A673 (cell line): ENCODE data around the gene MYO3A. TPM values are rescaled to one million over a fixed set of nuclear protein-coding genes. Genes with fewer than 3 reads are reported as not detected.
A peak's percentile ranks its signal among the peaks of the same experiment; 100 is the strongest.

ENCODE experiments used
- BruUV-seq: library from RNA; stranded (reverse); fragments of 400-500 nt; replicated peaks from 2 replicates; lab custom pipeline; 2021; lab: Mats Ljungman, UMichigan
- CTCF ChIA-PET: fragments of 300-600 bp; sonication (Branson Sonifier 250); formaldehyde crosslinking; loops from one replicate; lab custom pipeline; 2022; ENCODE audit warnings: antibody characterized with exemption; lab: Charles Lee
- POLR2A ChIA-PET: fragments of 300-600 bp; sonication (Branson Sonifier 250); formaldehyde crosslinking; loops from one replicate; lab custom pipeline; 2022; ENCODE audit warnings: antibody characterized with exemption; ENCODE audit not compliant: low non-redundant PET; lab: Charles Lee
- DNase-seq: peaks from one replicate; pipeline ENCODE4 v3.0.0-alpha.2; 2015; ENCODE audit warnings: low spot score
- H3K27ac ChIP-seq: fragments of 200-600 bp; sonication (generic); 2 replicates; pipeline ENCODE4 v1.5.1; 2016; ENCODE audit warnings: mixed run types, low read depth, mild to moderate bottlenecking, mixed read lengths, antibody characterized with exemption, low read length; ENCODE audit not compliant: poor library complexity, severe bottlenecking
- H3K27me3 ChIP-seq: fragments of 200-600 bp; sonication (generic); replicated peaks from 2 replicates; pipeline ENCODE4 v1.6.1; 2017; ENCODE audit warnings: mixed run types, low read depth, mild to moderate bottlenecking, mixed read lengths, antibody characterized with exemption, low read length; ENCODE audit not compliant: insufficient read depth, poor library complexity
- H3K36me3 ChIP-seq: fragments of 200-600 bp; sonication (generic); 2 replicates; pipeline ENCODE4 v1.6.1; 2016; ENCODE audit warnings: mixed run types, mild to moderate bottlenecking, mixed read lengths, antibody characterized with exemption, low read length; ENCODE audit not compliant: insufficient read depth, poor library complexity, severe bottlenecking
- H3K4me1 ChIP-seq: fragments of 200-600 bp; sonication (generic); 2 replicates; pipeline ENCODE4 v1.6.1; 2017; ENCODE audit warnings: mixed run types, mild to moderate bottlenecking, mixed read lengths, antibody characterized with exemption, low read length; ENCODE audit not compliant: insufficient read depth, poor library complexity, severe bottlenecking
- H3K4me3 ChIP-seq: fragments of 200-600 bp; sonication (generic); 2 replicates; pipeline ENCODE4 v1.5.1; 2016; ENCODE audit warnings: low read depth, mixed run types, mild to moderate bottlenecking, mixed read lengths, low read length; ENCODE audit not compliant: poor library complexity, severe bottlenecking
- H3K9me3 ChIP-seq: fragments of 200-600 bp; sonication (generic); 2 replicates; pipeline ENCODE4 v1.6.1; 2016; ENCODE audit warnings: mixed run types, low read depth, mild to moderate bottlenecking, mixed read lengths, antibody characterized with exemption, low read length; ENCODE audit not compliant: poor library complexity, severe bottlenecking
- EZH2 ChIP-seq: fragments of 200-600 bp; sonication (generic); IDR thresholded peaks from 2 replicates; pipeline ENCODE4 v1.6.1; 2017; ENCODE audit warnings: borderline replicate concordance, low read depth, mild to moderate bottlenecking, mixed read lengths, antibody characterized with exemption, low read length; ENCODE audit not compliant: poor library complexity, severe bottlenecking
- intact Hi-C: fragments of 100-400 bp; cut with micrococcal nuclease; formaldehyde crosslinking; loops from one replicate; pipeline ENCODE4 v1.10.0; 2022; ENCODE audit not compliant: unreplicated experiment
- total RNA-seq: library from RNA; stranded (reverse); gene quantifications from 2 replicates; pipeline ENCODE4 v1.2.3, GENCODE V29; 2021
- TF ChIP-seq, protein P1 (sequence below): fragments of 300-800, 200-600 bp; sonication (generic); conservative IDR thresholded peaks from 2 replicates; pipeline ENCODE4 v1.5.1; 2017; ENCODE audit warnings: low read depth, mild to moderate bottlenecking, antibody characterized with exemption, low read length, moderate library complexity, mixed read lengths

MYO3A gene
- total RNA-seq, 1 experiment from 2014 or later = 0.88 TPM

DNA sequence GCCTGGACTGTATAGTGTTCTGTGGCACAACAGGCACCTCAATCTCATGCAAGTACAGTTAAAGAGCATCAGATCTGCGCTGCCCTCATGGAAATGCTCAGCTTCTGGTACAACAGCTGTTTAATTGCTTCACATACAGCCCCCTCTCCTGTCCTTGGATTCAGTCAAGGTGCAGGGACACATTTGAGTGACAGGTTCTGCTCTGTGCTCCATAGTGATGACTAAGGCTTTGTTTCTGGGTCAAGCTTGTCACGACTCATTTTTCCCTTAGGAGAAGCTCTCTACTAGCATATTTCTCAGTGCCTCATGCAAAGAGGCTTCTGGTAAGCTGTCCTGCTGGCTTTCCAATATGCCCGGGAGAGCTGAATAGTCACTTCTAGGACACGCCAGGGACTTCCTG is 26.8 kb upstream of the MYO3A start:
- Histone ChIP-seq H3K4me3 (no peak overlapping the region), H3K9me3 (no peaks in the 10 kb centered on the region), H3K27ac (no peak overlapping the region), H3K27me3 (no peaks in the 10 kb centered on the region), H3K36me3 (no peaks in the 10 kb centered on the region), H3K4me1 (no peaks in the 10 kb centered on the region)
- intact Hi-C loops = no loop called here
- BruUV-seq = no TSS peak
- TF ChIP-seq EZH2 = no peak
- TF ChIP-seq, protein P1, sequence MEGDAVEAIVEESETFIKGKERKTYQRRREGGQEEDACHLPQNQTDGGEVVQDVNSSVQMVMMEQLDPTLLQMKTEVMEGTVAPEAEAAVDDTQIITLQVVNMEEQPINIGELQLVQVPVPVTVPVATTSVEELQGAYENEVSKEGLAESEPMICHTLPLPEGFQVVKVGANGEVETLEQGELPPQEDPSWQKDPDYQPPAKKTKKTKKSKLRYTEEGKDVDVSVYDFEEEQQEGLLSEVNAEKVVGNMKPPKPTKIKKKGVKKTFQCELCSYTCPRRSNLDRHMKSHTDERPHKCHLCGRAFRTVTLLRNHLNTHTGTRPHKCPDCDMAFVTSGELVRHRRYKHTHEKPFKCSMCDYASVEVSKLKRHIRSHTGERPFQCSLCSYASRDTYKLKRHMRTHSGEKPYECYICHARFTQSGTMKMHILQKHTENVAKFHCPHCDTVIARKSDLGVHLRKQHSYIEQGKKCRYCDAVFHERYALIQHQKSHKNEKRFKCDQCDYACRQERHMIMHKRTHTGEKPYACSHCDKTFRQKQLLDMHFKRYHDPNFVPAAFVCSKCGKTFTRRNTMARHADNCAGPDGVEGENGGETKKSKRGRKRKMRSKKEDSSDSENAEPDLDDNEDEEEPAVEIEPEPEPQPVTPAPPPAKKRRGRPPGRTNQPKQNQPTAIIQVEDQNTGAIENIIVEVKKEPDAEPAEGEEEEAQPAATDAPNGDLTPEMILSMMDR = no peak
- ChIA-PET CTCF (no interaction called here), POLR2A (no interaction called here)
- no peak for DNase-seq

GRCh38 chr10:25912866-25913265 is 21.2 kb upstream of the MYO3A start:
- DNase-seq = peak; percentile 76
- intact Hi-C loops = no loop called here
- TF ChIP-seq, protein P1 = no peak
- no peak for TF ChIP-seq EZH2
- no peaks in the 10 kb centered on the region for H3K36me3 ChIP-seq
- ChIA-PET CTCF (interaction anchor here (0.6 kb wide), 1 partner anchor 210 kb away, joined by 4 read pairs; no protein-coding TSS in a partner anchor), POLR2A (no interaction called here)
- H3K27me3 ChIP-seq = peaks cover 7% of the 10 kb centered on the region
- H3K4me1 ChIP-seq = no peaks in the 10 kb centered on the region
- no peak overlapping the region for H3K4me3 ChIP-seq
- H3K9me3 ChIP-seq = no peaks in the 10 kb centered on the region
- H3K27ac ChIP-seq = no peak overlapping the region
- no TSS peak for BruUV-seq

DNA sequence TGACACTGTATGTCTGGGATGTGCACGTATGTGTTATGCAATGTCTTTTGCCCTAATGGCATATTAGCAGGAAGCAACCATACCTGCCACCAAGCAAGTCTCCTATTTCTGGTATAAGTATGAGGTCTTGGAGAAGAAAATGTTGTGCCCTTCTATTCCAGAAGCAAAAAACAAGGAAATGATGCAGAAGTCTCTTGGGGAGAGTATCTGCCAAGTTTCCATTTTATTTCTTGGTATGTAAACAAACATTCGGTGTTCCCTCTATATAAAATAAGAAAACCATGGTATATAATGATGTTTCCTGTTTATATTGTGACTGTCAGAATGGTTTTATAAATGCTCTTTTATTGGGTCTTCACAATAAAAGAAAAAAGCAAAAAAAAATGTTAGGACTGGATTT is 19.3 kb upstream of the MYO3A start:
- H3K4me3 ChIP-seq = no peak overlapping the region
- ChIA-PET CTCF (no interaction called here), POLR2A (no interaction called here)
- no peak overlapping the region for H3K27ac ChIP-seq
- no peaks in the 10 kb centered on the region for H3K4me1 ChIP-seq
- BruUV-seq = no TSS peak
- H3K9me3 ChIP-seq = no peaks in the 10 kb centered on the region
- peaks cover 7% of the 10 kb centered on the region for H3K27me3 ChIP-seq
- intact Hi-C loops = no loop called here
- no peaks in the 10 kb centered on the region for H3K36me3 ChIP-seq
- no peak for TF ChIP-seq EZH2
- TF ChIP-seq, protein P1 = no peak
- DNase-seq = no peak
